DND-41 (cell line): ENCODE measurements around the gene ATXN7L2.
A peak's percentile ranks its signal among the peaks of the same experiment; 100 is the strongest.

Experiments
- ATAC-seq: fragments of 200-7000 bp; cut with Tn5 transposase; 3 replicates; pipeline ENCODE4 v1.9.1; 2021; ENCODE audit warnings: low read depth; ENCODE audit not compliant: insufficient read depth
- DNase-seq: peaks from one replicate; pipeline ENCODE4 v3.0.0-alpha.2; 2020
- H2AFZ ChIP-seq: 2 replicates; pipeline ENCODE4 v1.6.0; 2012; ENCODE audit warnings: low read depth, low read length
- H3K27ac ChIP-seq: 2 replicates; pipeline ENCODE4 v1.5.1; 2012; ENCODE audit warnings: low read length, inconsistent platforms
- H3K27me3 ChIP-seq: fragments of 200-600 bp; sonication (generic); 2 replicates; pipeline ENCODE4 v1.6.0; 2012; ENCODE audit warnings: low read length, mild to moderate bottlenecking, inconsistent platforms; ENCODE audit not compliant: insufficient read depth, poor library complexity
- H3K36me3 ChIP-seq: 2 replicates; pipeline ENCODE4 v1.5.1; 2012; ENCODE audit warnings: low read length, inconsistent platforms; ENCODE audit not compliant: insufficient read depth
- H3K4me1 ChIP-seq: 2 replicates; pipeline ENCODE4 v1.5.1; 2012; ENCODE audit warnings: mild to moderate bottlenecking, low read length; ENCODE audit not compliant: insufficient read depth
- H3K4me2 ChIP-seq: 2 replicates; pipeline ENCODE4 v1.6.0; 2012; ENCODE audit warnings: mild to moderate bottlenecking, moderate library complexity, low read length, inconsistent platforms; ENCODE audit not compliant: insufficient read depth
- H3K4me3 ChIP-seq, 2 experiments: fragments of 200-600 bp in 1 of 2; shearing (Covaris generic) in 1 of 2; 2 replicates each; pipeline ENCODE4 v1.5.1; 2012 to 2016; ENCODE audit warnings: inconsistent platforms in 2 of 2, low read length in 2 of 2, mild to moderate bottlenecking in 2 of 2, low read depth in 1 of 2, moderate library complexity in 1 of 2
- H3K79me2 ChIP-seq: 2 replicates; pipeline ENCODE4 v1.6.0; 2012; ENCODE audit warnings: low read length, inconsistent platforms; ENCODE audit not compliant: insufficient read depth
- H3K9ac ChIP-seq: 2 replicates; pipeline ENCODE4 v1.6.0; 2012; ENCODE audit warnings: low read depth, mild to moderate bottlenecking, inconsistent platforms, low read length, moderate library complexity
- H3K9me3 ChIP-seq: 2 replicates; pipeline ENCODE4 v1.5.1; 2012; ENCODE audit warnings: low read length, moderate library complexity, mild to moderate bottlenecking, inconsistent platforms; ENCODE audit not compliant: insufficient read depth, severe bottlenecking
- H4K20me1 ChIP-seq: 2 replicates; pipeline ENCODE4 v1.6.0; 2012; ENCODE audit warnings: low read length; ENCODE audit not compliant: insufficient read depth
- EZH2 ChIP-seq: IDR thresholded peaks from 3 replicates; pipeline ENCODE4 v1.6.1; 2012; ENCODE audit warnings: borderline replicate concordance, low read depth, mild to moderate bottlenecking, moderate library complexity, low read length, inconsistent platforms; ENCODE audit not compliant: severe bottlenecking
- TF ChIP-seq, protein P1 (sequence below): IDR thresholded peaks from 2 replicates; pipeline ENCODE4 v1.5.1; 2012; ENCODE audit warnings: borderline replicate concordance, low read length, moderate library complexity, mild to moderate bottlenecking; ENCODE audit not compliant: poor library complexity, severe bottlenecking; ENCODE audit errors: extremely low read depth

ATXN7L2 gene

DNA sequence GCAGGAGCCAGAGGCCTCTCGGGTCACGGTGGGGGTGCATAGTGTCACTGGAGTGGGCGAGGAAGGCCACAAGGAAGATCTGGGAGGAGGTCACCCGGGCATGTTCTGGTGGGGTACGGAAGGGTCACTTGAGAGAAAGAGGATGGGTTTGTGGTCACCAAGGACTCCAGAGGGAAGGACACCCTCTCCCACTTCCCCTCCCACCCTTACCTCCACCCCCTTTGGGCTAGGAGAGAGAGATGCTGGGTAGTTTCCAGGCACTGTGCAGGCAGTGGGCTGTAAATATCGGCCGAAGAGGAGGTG, 25.1 kb downstream of the ATXN7L2 start:
- H3K4me3 ChIP-seq: no peak overlapping the region
- no peak overlapping the region for H2AFZ ChIP-seq
- H3K9ac ChIP-seq: no peak overlapping the region

DNA sequence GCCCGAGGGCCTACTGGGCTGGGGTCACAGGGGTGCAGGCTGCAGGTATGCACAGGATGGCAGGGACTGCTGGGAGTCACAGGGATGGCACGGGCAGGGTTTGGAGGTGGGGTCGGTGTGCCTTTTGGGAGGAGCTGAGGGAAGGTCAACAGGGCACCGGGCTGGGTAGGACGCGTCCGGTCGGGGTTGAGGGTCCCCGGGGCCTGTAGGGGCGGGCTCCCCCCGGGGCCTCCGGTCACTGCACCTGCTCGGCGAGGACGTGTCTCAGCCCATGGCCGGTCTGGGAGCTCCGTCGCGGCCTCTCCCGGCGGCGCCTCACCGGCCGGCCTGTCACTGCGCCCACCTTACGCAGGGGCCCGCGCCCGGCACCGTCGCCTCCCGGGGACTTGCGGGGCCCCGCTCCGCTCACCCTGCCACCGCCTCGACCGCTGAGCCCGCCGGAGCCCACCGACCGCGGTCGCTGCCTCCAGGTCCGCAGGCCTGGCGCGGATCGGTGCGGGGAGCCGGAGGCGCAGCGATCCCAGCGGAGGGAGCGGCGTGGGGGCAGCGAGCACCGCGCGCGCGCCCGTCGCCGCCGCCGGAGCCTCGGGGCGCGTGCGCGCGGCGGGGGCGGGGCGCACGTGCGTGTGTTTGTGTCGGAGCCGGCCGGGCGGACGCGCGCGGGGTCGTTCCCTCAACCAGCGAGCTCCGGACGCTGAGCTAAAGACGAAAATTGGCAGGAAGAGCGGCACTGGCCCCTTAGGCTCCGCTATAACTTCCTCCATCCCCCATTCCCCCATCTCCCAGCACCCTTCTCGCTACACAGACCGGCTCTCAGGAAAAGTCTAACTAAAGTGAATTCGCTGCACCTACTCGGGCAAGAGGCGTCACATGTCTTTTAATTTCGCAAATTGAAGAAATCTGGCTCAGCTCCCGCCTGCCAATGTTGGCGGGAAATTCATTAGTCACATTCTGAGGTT, 25.8 kb downstream of the ATXN7L2 start, which contains the start of gene AMIGO1:
AMIGO1 (minus strand) TSS at position 552 of the 959 bp plus-strand sequence. CDS start 815 bp downstream, outside the sequence.
- H3K27me3 ChIP-seq: peaks cover 12% of the 10 kb centered on the region
- H3K9me3 ChIP-seq: no peaks in the 10 kb centered on the region
- ATAC-seq (peak; percentile 56), DNase-seq (peak; percentile 46)
- H3K4me2 ChIP-seq: peak within 1 kb of the TSS; percentile 68
- H3K9ac ChIP-seq: 0 out of 2 replicates have a peak within 1 kb of the TSS, but pooled peaks have one; percentile 21
- no peaks in the 10 kb centered on the region for H4K20me1 ChIP-seq
- TF ChIP-seq EZH2: no peak
- TF ChIP-seq, protein P1, sequence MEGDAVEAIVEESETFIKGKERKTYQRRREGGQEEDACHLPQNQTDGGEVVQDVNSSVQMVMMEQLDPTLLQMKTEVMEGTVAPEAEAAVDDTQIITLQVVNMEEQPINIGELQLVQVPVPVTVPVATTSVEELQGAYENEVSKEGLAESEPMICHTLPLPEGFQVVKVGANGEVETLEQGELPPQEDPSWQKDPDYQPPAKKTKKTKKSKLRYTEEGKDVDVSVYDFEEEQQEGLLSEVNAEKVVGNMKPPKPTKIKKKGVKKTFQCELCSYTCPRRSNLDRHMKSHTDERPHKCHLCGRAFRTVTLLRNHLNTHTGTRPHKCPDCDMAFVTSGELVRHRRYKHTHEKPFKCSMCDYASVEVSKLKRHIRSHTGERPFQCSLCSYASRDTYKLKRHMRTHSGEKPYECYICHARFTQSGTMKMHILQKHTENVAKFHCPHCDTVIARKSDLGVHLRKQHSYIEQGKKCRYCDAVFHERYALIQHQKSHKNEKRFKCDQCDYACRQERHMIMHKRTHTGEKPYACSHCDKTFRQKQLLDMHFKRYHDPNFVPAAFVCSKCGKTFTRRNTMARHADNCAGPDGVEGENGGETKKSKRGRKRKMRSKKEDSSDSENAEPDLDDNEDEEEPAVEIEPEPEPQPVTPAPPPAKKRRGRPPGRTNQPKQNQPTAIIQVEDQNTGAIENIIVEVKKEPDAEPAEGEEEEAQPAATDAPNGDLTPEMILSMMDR: no peak
- H3K27ac ChIP-seq: no peak within 1 kb of the TSS
- H3K36me3 ChIP-seq: no peaks in the 10 kb centered on the region
- H2AFZ ChIP-seq: peak within 1 kb of the TSS; percentile 71
- peak within 1 kb of the TSS in 1 of 2 experiments; percentile 53; a peak in 2 of 4 replicates for H3K4me3 ChIP-seq
- H3K79me2 ChIP-seq: no peaks in the 10 kb centered on the region
- H3K4me1 ChIP-seq: peaks cover 9% of the 10 kb centered on the region; the same call in 1 of the 2 replicates

More for the DNA sequence above, 25.1 kb downstream of the ATXN7L2 start:
- TF ChIP-seq EZH2: no peak
- TF ChIP-seq, protein P1: no peak
- Histone ChIP-seq H3K9me3 (no peaks in the 10 kb centered on the region), H3K36me3 (no peaks in the 10 kb centered on the region), H3K27ac (no peak overlapping the region), H3K79me2 (no peaks in the 10 kb centered on the region), H3K4me1 (peaks cover 9% of the 10 kb centered on the region; the same call in 1 of the 2 replicates), H4K20me1 (no peaks in the 10 kb centered on the region), H3K4me2 (peak overlapping the region; percentile 68; the same call in 1 of the 2 replicates), H3K27me3 (peaks cover 12% of the 10 kb centered on the region)
- ATAC-seq: no peak
- DNase-seq: no peak

GRCh38 chr1:109513110-109513710, 29.5 kb downstream of the ATXN7L2 start:
- no peak overlapping the region for H3K9ac ChIP-seq
- TF ChIP-seq EZH2: no peak
- TF ChIP-seq, protein P1: no peak
- ATAC-seq: no peak

More at GRCh38 chr1:109513110-109513710, 29.5 kb downstream of the ATXN7L2 start:
- H3K79me2 ChIP-seq: no peaks in the 10 kb centered on the region
- peaks cover 12% of the 10 kb centered on the region for H3K27me3 ChIP-seq
- H3K4me1 ChIP-seq: peaks cover 9% of the 10 kb centered on the region; the same call in 1 of the 2 replicates
- H3K4me3 ChIP-seq: no peak overlapping the region
- H3K36me3 ChIP-seq: no peaks in the 10 kb centered on the region
- DNase-seq: no peak
- no peak overlapping the region for H3K27ac ChIP-seq
- H4K20me1 ChIP-seq: no peaks in the 10 kb centered on the region
- H3K4me2 ChIP-seq: no peak overlapping the region
- no peak overlapping the region for H2AFZ ChIP-seq
- H3K9me3 ChIP-seq: no peaks in the 10 kb centered on the region
